Mammary epithelial cell (primary cell): ENCODE data around the gene LMAN1.

Source experiments
- CTCF ChIP-seq, 2 donors: IDR thresholded peaks in 1 of 2; conservative IDR thresholded peaks in 1 of 2; 2 replicates each; pipeline ENCODE4 v1.5.1; 2011 to 2012; ENCODE audit warnings: inconsistent platforms in 2 of 2, low read length in 2 of 2, mild to moderate bottlenecking in 2 of 2, control low read depth in 1 of 2, low read depth in 1 of 2; ENCODE audit not compliant: insufficient read depth in 1 of 2; ENCODE audit errors: extremely low read depth in 1 of 2
- EZH2 ChIP-seq: IDR thresholded peaks from 2 replicates; pipeline ENCODE4 v1.6.1; 2012; ENCODE audit warnings: low read length, inconsistent platforms, borderline replicate concordance

DNA sequence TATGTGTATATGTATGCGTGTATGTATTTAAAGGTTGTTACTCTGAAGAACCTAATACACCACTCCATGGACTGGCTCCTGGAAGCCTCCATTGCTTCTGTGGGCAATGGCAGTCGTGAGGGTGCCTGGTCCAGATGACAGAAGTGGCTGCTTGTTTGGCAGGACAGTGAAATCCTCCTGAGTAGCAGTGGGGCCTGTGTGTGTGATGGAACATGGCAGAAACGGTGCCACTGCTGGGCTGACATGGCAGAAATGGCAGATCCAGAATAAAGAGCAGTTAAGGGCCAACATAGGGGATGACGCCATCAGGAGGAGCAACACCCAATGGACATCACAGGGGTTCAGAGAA is 34.5 kb downstream of the LMAN1 start:
- TF ChIP-seq CTCF (conservative IDR thresholded peaks at IDR 0.05 in 1 of 2, IDR thresholded peaks at IDR 0.05 in 1 of 2; ENCODE audit: extremely low read depth in 1 of 2, insufficient read depth in 1 of 2, low read depth in 1 of 2, low read length in 2 of 2) = no peak
- no peak for TF ChIP-seq EZH2
